Progenitor cell of endocrine pancreas (in vitro differentiated cells): ENCODE data around the gene DSE. TPM values are rescaled to one million over a fixed set of nuclear protein-coding genes. Genes with fewer than 3 reads are reported as not detected.

Source experiments
- DNase-seq: peaks from one replicate; pipeline ENCODE4 v3.0.0; 2021; ENCODE audit warnings: low spot score; ENCODE audit not compliant: unreplicated experiment
- H3K27ac Mint-ChIP-seq: 2 replicates; pipeline ENCODE4 v1.8.0; 2021; ENCODE audit warnings: mild to moderate bottlenecking, moderate library complexity, mixed read lengths
- H3K27me3 Mint-ChIP-seq: 2 replicates; pipeline ENCODE4 v1.8.0; 2021; ENCODE audit warnings: mixed read lengths
- H3K36me3 Mint-ChIP-seq: 2 replicates; pipeline ENCODE4 v1.8.0; 2022; ENCODE audit warnings: mixed read lengths; ENCODE audit not compliant: insufficient read depth
- H3K4me1 Mint-ChIP-seq: 2 replicates; pipeline ENCODE4 v1.8.0; 2021; ENCODE audit warnings: low read depth, mixed read lengths
- H3K4me3 Mint-ChIP-seq: 2 replicates; pipeline ENCODE4 v1.8.0; 2021; ENCODE audit warnings: low read depth, mild to moderate bottlenecking, moderate library complexity, mixed read lengths
- H3K9me3 Mint-ChIP-seq: 2 replicates; pipeline ENCODE4 v1.8.0; 2021; ENCODE audit warnings: low read depth, mixed read lengths
- CTCF ChIP-seq: fragments of 200-600 bp; sonication (generic); IDR thresholded peaks from one replicate; pipeline ENCODE4 v1.5.0; 2021; ENCODE audit warnings: antibody characterized with exemption, mild to moderate bottlenecking; ENCODE audit not compliant: unreplicated experiment
- total RNA-seq: library from RNA; stranded (reverse); gene quantifications from 2 replicates; pipeline ENCODE4 v1.2.1, GENCODE V29; 2021

Gene DSE
- total RNA-seq, 1 donor from 2014 or later, result 20.4 TPM

DNA sequence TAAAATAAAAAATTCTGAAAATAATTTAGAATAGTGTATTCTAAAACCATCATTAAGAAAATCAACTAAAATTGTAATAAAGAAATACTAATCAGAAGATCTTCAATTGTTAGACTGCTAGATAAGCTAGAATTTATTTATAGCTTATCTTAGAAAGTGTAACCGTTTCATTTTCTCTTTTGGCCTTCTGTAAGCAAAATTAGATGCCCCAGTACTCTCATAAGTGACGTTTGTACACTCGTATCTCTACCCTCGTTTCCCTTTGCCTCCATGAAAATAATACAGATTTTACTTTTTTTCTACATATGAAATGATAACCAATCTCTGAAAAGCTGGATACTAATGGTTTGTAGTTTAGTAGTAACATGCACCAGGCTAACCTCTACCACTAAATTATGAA lies 19.8 kb downstream of the DSE start:
- Mint-ChIP-seq H3K27me3 (no peaks in the 10 kb centered on the region), H3K27ac (no peak overlapping the region), H3K4me3 (no peak overlapping the region), H3K36me3 (no peaks in the 10 kb centered on the region), H3K4me1 (no peaks in the 10 kb centered on the region), H3K9me3 (no peaks in the 10 kb centered on the region)
- DNase-seq, result no peak
- no peak for TF ChIP-seq CTCF

DNA sequence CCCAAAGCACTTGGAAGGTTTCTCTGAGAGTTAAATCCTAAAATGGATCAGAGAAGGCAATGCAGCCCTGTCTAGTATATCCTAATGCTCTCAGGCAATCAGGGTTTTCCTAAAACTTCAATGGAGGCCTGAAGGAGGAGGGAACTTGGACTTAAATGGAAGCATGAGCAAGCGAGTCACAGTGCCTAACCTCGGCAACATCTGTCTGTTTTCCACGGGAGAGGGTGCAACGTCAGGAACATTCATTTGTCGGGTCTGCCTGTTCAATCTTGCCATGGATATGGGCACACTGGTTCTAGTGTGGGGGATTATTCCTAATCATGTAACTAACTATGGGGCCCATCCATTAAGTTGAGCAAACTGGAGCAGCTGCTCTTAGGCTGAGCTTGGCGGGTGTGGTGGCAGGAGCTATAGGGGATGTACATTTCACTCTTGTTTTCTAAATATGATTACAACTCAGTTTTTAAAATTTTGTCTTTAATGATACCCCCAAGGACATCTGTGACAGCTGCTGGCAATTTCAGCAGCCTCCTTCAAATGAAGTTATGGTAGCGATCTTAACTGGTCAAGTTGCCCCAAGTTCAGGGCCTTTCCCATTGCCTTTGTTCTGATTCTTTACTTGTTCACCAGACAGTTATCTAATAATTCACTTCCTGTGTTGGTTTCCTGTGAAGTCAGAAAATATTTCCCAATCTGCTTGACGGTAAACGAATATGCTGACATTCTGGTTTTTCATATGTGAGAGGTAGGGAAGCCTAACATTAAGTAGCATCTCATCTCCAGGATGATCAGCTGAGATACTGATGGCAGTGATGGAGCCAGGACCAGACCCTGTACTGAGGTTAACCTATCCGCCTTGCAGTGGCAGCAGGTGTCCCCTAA lies 21.6 kb downstream of the DSE start:
- no peak overlapping the region for H3K27ac Mint-ChIP-seq
- H3K4me1 Mint-ChIP-seq, result no peaks in the 10 kb centered on the region
- no peak for DNase-seq
- no peaks in the 10 kb centered on the region for H3K36me3 Mint-ChIP-seq
- no peaks in the 10 kb centered on the region for H3K27me3 Mint-ChIP-seq
- H3K9me3 Mint-ChIP-seq, result no peaks in the 10 kb centered on the region
- H3K4me3 Mint-ChIP-seq, result no peak overlapping the region
- no peak for TF ChIP-seq CTCF

DNA sequence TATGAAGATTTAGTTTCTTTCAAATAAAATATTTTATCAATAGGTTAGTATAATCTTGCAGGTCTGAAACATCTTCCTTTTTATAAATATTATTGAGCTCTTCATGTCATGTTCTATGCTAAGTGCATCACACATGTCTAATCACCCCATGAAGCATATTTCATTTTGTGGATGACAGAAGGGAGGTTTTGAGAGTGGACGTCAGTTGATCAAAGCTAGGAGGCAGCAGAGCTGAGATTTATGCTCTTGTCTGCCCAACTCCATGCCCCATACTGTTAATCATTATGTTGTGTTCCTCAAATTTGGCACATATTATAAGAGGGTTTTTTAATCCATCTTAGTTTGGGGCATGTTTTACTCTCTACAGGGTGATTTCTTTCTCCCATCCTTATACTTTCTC lies 22.7 kb downstream of the DSE start:
- H3K4me3 Mint-ChIP-seq, result no peak overlapping the region
- peaks cover 8% of the 10 kb centered on the region for H3K4me1 Mint-ChIP-seq
- no peak overlapping the region for H3K27ac Mint-ChIP-seq
- H3K36me3 Mint-ChIP-seq, result no peaks in the 10 kb centered on the region
- no peaks in the 10 kb centered on the region for H3K9me3 Mint-ChIP-seq
- TF ChIP-seq CTCF, result no peak
- DNase-seq, result no peak
- no peaks in the 10 kb centered on the region for H3K27me3 Mint-ChIP-seq

- H3K4me1 Mint-ChIP-seq, result peaks cover 13% of the 10 kb centered on the region
- H3K4me3 Mint-ChIP-seq, result no peak overlapping the region
- no peaks in the 10 kb centered on the region for H3K36me3 Mint-ChIP-seq
Measured at GRCh38 chr6:116395647-116396046, 24.9 kb downstream of the DSE start.

GRCh38 chr6:116396441-116396840 lies 25.7 kb downstream of the DSE start:
- Mint-ChIP-seq H3K4me1 (peaks cover 13% of the 10 kb centered on the region), H3K9me3 (no peaks in the 10 kb centered on the region), H3K27me3 (no peaks in the 10 kb centered on the region), H3K27ac (no peak overlapping the region), H3K4me3 (no peak overlapping the region), H3K36me3 (no peaks in the 10 kb centered on the region)
- TF ChIP-seq CTCF, result no peak
- no peak for DNase-seq

More at GRCh38 chr6:116395647-116396046, 24.9 kb downstream of the DSE start:
- Mint-ChIP-seq H3K9me3 (no peaks in the 10 kb centered on the region), H3K27me3 (no peaks in the 10 kb centered on the region), H3K27ac (no peak overlapping the region)
- no peak for DNase-seq
- no peak for TF ChIP-seq CTCF
